ENCODE results near the gene CHTF18. TPM values are rescaled to one million over a fixed set of nuclear protein-coding genes. Genes with fewer than 3 reads are reported as not detected.

Gene CHTF18
- total RNA-seq, 1 donor from 2014 or later, result 5.6 TPM

GRCh38 chr16:792221-792995 lies 4.0 kb downstream of the CHTF18 start:
- no peak for DNase-seq (ENCODE audit: low spot score)

GRCh38 chr16:793414-793813 lies 5.0 kb downstream of the CHTF18 start:
- no peak for DNase-seq (ENCODE audit: low spot score)

GRCh38 chr16:794091-794822 lies 5.8 kb downstream of the CHTF18 start:
- DNase-seq (ENCODE audit: low spot score), result no peak

- no peak for DNase-seq (ENCODE audit: low spot score)
Observed at GRCh38 chr16:794853-795466, 6.5 kb downstream of the CHTF18 start.

GRCh38 chr16:795580-796229 lies 7.3 kb downstream of the CHTF18 start:
- DNase-seq (ENCODE audit: low spot score), result no peak

GRCh38 chr16:796296-797119 lies 8.1 kb downstream of the CHTF18 start:
- no peak for DNase-seq (ENCODE audit: low spot score)

- no peak for DNase-seq (ENCODE audit: low spot score)
Observed at GRCh38 chr16:797120-797420, 8.7 kb downstream of the CHTF18 start.

GRCh38 chr16:797686-798085 lies 9.3 kb downstream of the CHTF18 start:
- DNase-seq (ENCODE audit: low spot score), result no peak

- no peak for DNase-seq (ENCODE audit: low spot score)
Observed at GRCh38 chr16:798666-799065, 10.2 kb downstream of the CHTF18 start.

GRCh38 chr16:799111-799947 lies 10.9 kb downstream of the CHTF18 start:
- no peak for DNase-seq (ENCODE audit: low spot score)

- no peak for DNase-seq (ENCODE audit: low spot score)
Observed at GRCh38 chr16:799948-800833, 11.8 kb downstream of the CHTF18 start, which contains the start of gene GNG13. GNG13 (minus strand) TSS chr16:800734; CDS start chr16:799077, 1,657 bp downstream.

- DNase-seq (ENCODE audit: low spot score), result no peak
Observed at GRCh38 chr16:800834-801511, 12.6 kb downstream of the CHTF18 start.

GRCh38 chr16:801584-802363 lies 13.4 kb downstream of the CHTF18 start:
- DNase-seq (ENCODE audit: low spot score), result no peak

- no peak for DNase-seq (ENCODE audit: low spot score)
Observed at GRCh38 chr16:802461-802860, 14.0 kb downstream of the CHTF18 start.

GRCh38 chr16:802914-803753 lies 14.7 kb downstream of the CHTF18 start:
- no peak for DNase-seq (ENCODE audit: low spot score)

- no peak for DNase-seq (ENCODE audit: low spot score)
Observed at GRCh38 chr16:803754-804080, 15.3 kb downstream of the CHTF18 start.
